H1 (cell line): ENCODE results near the gene PMEPA1. TPM values are rescaled to one million over a fixed set of nuclear protein-coding genes. Genes with fewer than 3 reads are reported as not detected.

Experiments used
- CTCF ChIA-PET: fragments of 300-600 bp; sonication (Branson Sonifier 250); formaldehyde crosslinking; loops from one replicate; lab custom pipeline; 2021; ENCODE audit not compliant: partially characterized antibody; lab: Charles Lee
- POLR2A ChIA-PET: fragments of 300-600 bp; sonication (Branson Sonifier 250); formaldehyde crosslinking; loops from one replicate; lab custom pipeline; 2021; ENCODE audit warnings: inconsistent platforms; ENCODE audit not compliant: partially characterized antibody; lab: Charles Lee
- DNase-seq, 2 experiments: peaks; one replicate each; pipeline versions ENCODE4 v3.0.0 to v3.0.0-alpha.2; 2010 to 2022; ENCODE audit warnings: low spot score in 2 of 2, low read depth in 1 of 2, mixed read lengths in 1 of 2
- FAIRE-seq: peaks from 2 replicates; lab custom pipeline; 2011; peaks lifted over from hg19 to GRCh38; lab: Jason Lieb, UNC
- H2AFZ ChIP-seq: 2 replicates; pipeline ENCODE4 v1.8.1; 2012; ENCODE audit warnings: low read length, inconsistent platforms
- H2AK5ac ChIP-seq: 2 replicates; pipeline ENCODE4 v1.6.1; 2013; ENCODE audit warnings: low read depth, low read length
- H2BK120ac ChIP-seq: replicated peaks from 2 replicates; pipeline ENCODE3; 2013; ENCODE audit warnings: low read depth, low read length, inconsistent platforms
- H2BK12ac ChIP-seq: 2 replicates; pipeline ENCODE4 v1.6.1; 2013; ENCODE audit warnings: low read depth, low read length
- H2BK15ac ChIP-seq: 2 replicates; pipeline ENCODE4 v1.6.1; 2013; ENCODE audit warnings: low read length
- H2BK20ac ChIP-seq: 2 replicates; pipeline ENCODE4 v1.6.1; 2013; ENCODE audit warnings: low read length
- H2BK5ac ChIP-seq: 2 replicates; pipeline ENCODE4 v1.6.1; 2013; ENCODE audit warnings: low read depth, low read length
- H3K14ac ChIP-seq: 2 replicates; pipeline ENCODE4 v1.6.1; 2013; ENCODE audit warnings: inconsistent platforms; ENCODE audit not compliant: insufficient read length
- H3K18ac ChIP-seq: 2 replicates; pipeline ENCODE4 v1.6.1; 2013; ENCODE audit warnings: low read length; ENCODE audit errors: extremely low read depth
- H3K23ac ChIP-seq: 2 replicates; pipeline ENCODE4 v1.6.1; 2013; ENCODE audit warnings: inconsistent platforms; ENCODE audit not compliant: insufficient read length
- H3K23me2 ChIP-seq: 2 replicates; pipeline ENCODE4 v1.6.1; 2013; ENCODE audit warnings: low read depth, low read length
- H3K27ac ChIP-seq: 2 replicates; pipeline ENCODE4 v1.6.1; 2011; ENCODE audit warnings: low read depth, low read length, inconsistent platforms
- H3K27me3 ChIP-seq, 4 experiments: replicated peaks in 1 of 4; 1 replicate in 1 of 4; 2 replicates in 3 of 4; pipeline versions ENCODE4 v1.6.1 to v1.8.1; 2011 to 2013; ENCODE audit warnings: low read length in 3 of 4, mild to moderate bottlenecking in 3 of 4, inconsistent platforms in 2 of 4, mixed read lengths in 2 of 4, moderate library complexity in 1 of 4; ENCODE audit not compliant: control insufficient read depth in 3 of 4, insufficient read depth in 3 of 4; ENCODE audit errors: extremely low read depth in 1 of 4
- H3K36me3 ChIP-seq, 4 experiments: 2 replicates each; pipeline versions ENCODE4 v1.6.1 to v1.8.1; 2011 to 2013; ENCODE audit warnings: mild to moderate bottlenecking in 4 of 4, low read length in 3 of 4, moderate library complexity in 2 of 4, control low read depth in 1 of 4, inconsistent platforms in 1 of 4; ENCODE audit not compliant: insufficient read depth in 4 of 4, control insufficient read depth in 2 of 4
- H3K4ac ChIP-seq: replicated peaks from 2 replicates; pipeline ENCODE3; 2013; ENCODE audit warnings: low read length, low read depth, mixed read lengths, inconsistent platforms; ENCODE audit not compliant: insufficient read length
- H3K4me1 ChIP-seq, 4 experiments: replicated peaks in 1 of 4; 1 replicate in 1 of 4; 2 replicates in 3 of 4; pipeline versions ENCODE4 v1.6.1 to v1.8.1; 2011 to 2013; ENCODE audit warnings: low read length in 3 of 4, inconsistent platforms in 2 of 4, mixed read lengths in 1 of 4; ENCODE audit not compliant: insufficient read depth in 4 of 4, control insufficient read depth in 3 of 4
- H3K4me2 ChIP-seq, 2 experiments: 2 replicates each; pipeline versions ENCODE4 v1.6.1 to v1.8.1; 2011 to 2013; ENCODE audit warnings: low read depth in 2 of 2, low read length in 2 of 2, control low read depth in 1 of 2, inconsistent platforms in 1 of 2, mild to moderate bottlenecking in 1 of 2; ENCODE audit not compliant: insufficient read depth in 1 of 2
- H3K4me3 ChIP-seq, 4 experiments: fragments of 200-600, 300-600 bp in 1 of 4; sonication (generic), shearing (Covaris generic), sonication (Bioruptor Twin) in 1 of 4; 2 replicates each; pipeline versions ENCODE4 v1.5.1 to v1.8.1; 2011 to 2016; ENCODE audit warnings: low read length in 4 of 4, low read depth in 3 of 4, control low read depth in 2 of 4, inconsistent platforms in 2 of 4, mild to moderate bottlenecking in 2 of 4, mixed read lengths in 1 of 4, moderate library complexity in 1 of 4; ENCODE audit not compliant: insufficient read depth in 2 of 4; ENCODE audit errors: extremely low read depth in 1 of 4
- H3K56ac ChIP-seq: replicated peaks from 2 replicates; pipeline ENCODE3; 2013; ENCODE audit warnings: low read depth, mild to moderate bottlenecking, mixed read lengths, low read length, inconsistent platforms; ENCODE audit not compliant: insufficient read length
- H3K79me1 ChIP-seq: 2 replicates; pipeline ENCODE4 v1.6.1; 2013; ENCODE audit warnings: low read depth, low read length, control low read depth
- H3K79me2 ChIP-seq, 2 experiments: 2 replicates each; pipeline versions ENCODE4 v1.6.1 to v1.8.1; 2012 to 2013; ENCODE audit warnings: low read length in 2 of 2, mild to moderate bottlenecking in 2 of 2, inconsistent platforms in 1 of 2; ENCODE audit not compliant: insufficient read depth in 2 of 2, control insufficient read depth in 1 of 2
- H3K9ac ChIP-seq, 4 experiments: replicated peaks in 1 of 4; 1 replicate in 1 of 4; 2 replicates in 3 of 4; pipeline versions ENCODE4 v1.6.1 to v1.8.1; 2011 to 2013; ENCODE audit warnings: low read depth in 3 of 4, low read length in 3 of 4, control low read depth in 2 of 4, mild to moderate bottlenecking in 2 of 4, moderate library complexity in 2 of 4, inconsistent platforms in 1 of 4; ENCODE audit errors: extremely low read depth in 1 of 4
- H3K9me3 ChIP-seq, 2 experiments: 2 replicates each; pipeline versions ENCODE4 v1.6.1 to v1.8.1; 2012 to 2013; ENCODE audit warnings: mild to moderate bottlenecking in 2 of 2, moderate library complexity in 2 of 2, control low read depth in 1 of 2, inconsistent platforms in 1 of 2, low read depth in 1 of 2, low read length in 1 of 2, mixed read lengths in 1 of 2; ENCODE audit not compliant: insufficient read depth in 2 of 2
- H4K20me1 ChIP-seq, 2 experiments: replicated peaks in 1 of 2; 2 replicates each; pipeline versions ENCODE3 to v1.8.1; 2011 to 2013; ENCODE audit warnings: inconsistent platforms in 2 of 2, low read length in 2 of 2, mild to moderate bottlenecking in 1 of 2; ENCODE audit not compliant: insufficient read depth in 2 of 2, control insufficient read depth in 1 of 2
- H4K5ac ChIP-seq: 2 replicates; pipeline ENCODE4 v1.6.1; 2013; ENCODE audit warnings: low read length, low read depth, mixed read lengths, inconsistent platforms; ENCODE audit not compliant: insufficient read length
- H4K8ac ChIP-seq: 2 replicates; pipeline ENCODE4 v1.8.0; 2013; ENCODE audit warnings: mild to moderate bottlenecking, moderate library complexity, low read length, inconsistent platforms; ENCODE audit not compliant: insufficient read depth; ENCODE audit errors: extremely low read depth
- H4K91ac ChIP-seq: replicated peaks from 2 replicates; pipeline ENCODE3; 2013; ENCODE audit warnings: low read length, mixed read lengths, inconsistent platforms; ENCODE audit not compliant: insufficient read length
- CHD1 ChIP-seq: IDR thresholded peaks from 2 replicates; pipeline ENCODE4 v1.6.1; 2012; ENCODE audit warnings: low read depth, low read length, improper control_type of control experiment
- CHD2 ChIP-seq: IDR thresholded peaks from 2 replicates; pipeline ENCODE4 v1.6.1; 2012; ENCODE audit warnings: low read length, improper control_type of control experiment
- E2F6 ChIP-seq: IDR thresholded peaks from 2 replicates; pipeline ENCODE4 v1.6.1; 2012; ENCODE audit warnings: inconsistent platforms
- FOSL1 ChIP-seq: IDR thresholded peaks from 2 replicates; pipeline ENCODE4 v1.6.1; 2011; ENCODE audit warnings: mild to moderate bottlenecking, low read depth, low read length, moderate library complexity; ENCODE audit not compliant: insufficient read depth
- KDM4A ChIP-seq: IDR thresholded peaks from one replicate; pipeline ENCODE4 v1.7.1; 2012; ENCODE audit warnings: low read depth, mild to moderate bottlenecking, moderate library complexity, low read length, inconsistent platforms; ENCODE audit not compliant: severe bottlenecking
- MAFK ChIP-seq: IDR thresholded peaks from 2 replicates; pipeline ENCODE4 v1.6.1; 2012; ENCODE audit warnings: low read depth, mild to moderate bottlenecking, improper control_type of control experiment, low read length
- NRF1 ChIP-seq: IDR thresholded peaks from 2 replicates; pipeline ENCODE4 v1.6.1; 2011; ENCODE audit warnings: mild to moderate bottlenecking, low read depth, low read length, improper control_type of control experiment
- POU5F1 ChIP-seq: IDR thresholded peaks from 2 replicates; pipeline ENCODE4 v1.6.1; 2011; ENCODE audit warnings: low read depth, mild to moderate bottlenecking, low read length, moderate library complexity
- TAF1 ChIP-seq: IDR thresholded peaks from 2 replicates; pipeline ENCODE4 v1.6.1; 2011; ENCODE audit warnings: mild to moderate bottlenecking, low read depth, low read length
- TBP ChIP-seq: IDR thresholded peaks from 2 replicates; pipeline ENCODE4 v1.6.1; 2011; ENCODE audit warnings: low read depth, low read length, improper control_type of control experiment
- YY1 ChIP-seq: IDR thresholded peaks from 2 replicates; pipeline ENCODE4 v1.6.1; 2011; ENCODE audit warnings: low read depth, mild to moderate bottlenecking, low read length
- WGBS, 2 experiments: shearing (Covaris generic) in 1 of 2; methylation state at CpG; one replicate each; pipeline versions ENCODE4 v1.1.6 to v1.1.7; 2013 to 2015; ENCODE audit warnings: low lambda C conversion rate in 2 of 2, mixed read lengths in 2 of 2, inconsistent platforms in 1 of 2, low coverage in 1 of 2, missing lambda C conversion rate in 1 of 2; ENCODE audit not compliant: insufficient replicate concordance in 2 of 2, insufficient coverage in 1 of 2, insufficient read length in 1 of 2; ENCODE audit errors: extremely low coverage in 1 of 2, missing lambda C conversion rate in 1 of 2; 5-methylcytosine and 5-hydroxymethylcytosine counted together
- polyA plus RNA-seq, 7 experiments: library from polyadenylated mRNA; depleted of rRNA in 3 of 7; stranded (reverse) in 5 of 7; unstranded in 2 of 7; fragments of >200 nt in 5 of 7; fragments of 200-250 nt in 2 of 7; gene quantifications; 1 replicate in 5 of 7; 2 replicates in 1 of 7; 4 replicates in 1 of 7; pipeline versions ENCODE4 v1.2.1 to v1.2.3, GENCODE V29; 2011 to 2013; ENCODE audit warnings: missing spikeins in 2 of 7, mixed read lengths in 2 of 7
- total RNA-seq: library from RNA; stranded (reverse); fragmentation: NEBNext Ultra II Directional; extraction: Animal tissue kit (Norgen Biotek cat#: 25700); gene quantifications from 2 replicates; pipeline ENCODE4 v1.2.1, GENCODE V29; 2021

Gene PMEPA1
- total and polyA plus RNA-seq, 2 of the 8 experiments (the other 6 are each of a cell fraction or from before 2014, with no cell fraction given), result 12.7 to 20.5 TPM

- Histone ChIP-seq H3K27ac (no peak overlapping the region), H3K4me1 (peaks cover 17 to 54% (median 23%) of the 10 kb centered on the region in 4 experiments)
These were observed 29.6 kb downstream of the PMEPA1 start for GRCh38 chr20:57680131-57680716.

More at GRCh38 chr20:57680131-57680716, 29.6 kb downstream of the PMEPA1 start:
- Histone ChIP-seq H3K9me3 (no peaks in the 10 kb centered on the region), H2BK20ac (no peak overlapping the region), H3K9ac (no peak overlapping the region), H4K8ac (no peak overlapping the region), H4K5ac (no peak overlapping the region), H3K23ac (no peak overlapping the region), H3K4me3 (no peak overlapping the region), H3K18ac (no peak overlapping the region), H3K79me2 (peaks cover 4 to 71% of the 10 kb centered on the region in 2 experiments; a peak in 3 of 4 replicates), H3K56ac (no peak overlapping the region), H2AFZ (no peak overlapping the region), H3K4me2 (no peak overlapping the region), H4K20me1 (peaks cover 15 to 22% of the 10 kb centered on the region in 2 experiments), H3K79me1 (peaks cover 38% of the 10 kb centered on the region), H2BK12ac (no peak overlapping the region), H4K91ac (no peak overlapping the region), H3K4ac (no peak overlapping the region), H2BK5ac (no peak overlapping the region), H2BK15ac (0 out of 2 replicates have a peak overlapping the region, but pooled peaks have one; percentile 53), H3K23me2 (no peaks in the 10 kb centered on the region), H3K14ac (no peak overlapping the region), H3K27me3 (no peaks in the 10 kb centered on the region), H3K36me3 (no peaks in the 10 kb centered on the region), H2BK120ac (no peak overlapping the region), H2AK5ac (no peak overlapping the region)
- FAIRE-seq (no peak), DNase-seq (no peak)
- CTCF ChIA-PET, result interaction anchor here (2.2 to 5.0 kb wide), 2 partner anchors 13 to 26 kb away, joined by 13 to 28 read pairs; no protein-coding TSS in a partner anchor
- 78% methylated on average over 12 of the region's 12 CpGs; no CpG with 5 or more reads in 1 of the 2 experiments for WGBS, 2 experiments
- POLR2A ChIA-PET, result interaction anchor here (1.2 kb wide), 1 partner anchor 14 kb away, joined by 3 read pairs; no protein-coding TSS in a partner anchor
- no peak for TF ChIP-seq NRF1
- TF ChIP-seq YY1, result no peak
- no peak for TF ChIP-seq E2F6
- no peak for TF ChIP-seq FOSL1
- TF ChIP-seq KDM4A, result no peak
- no peak for TF ChIP-seq MAFK
- TF ChIP-seq CHD1, result no peak
- no peak for TF ChIP-seq CHD2
- no peak for TF ChIP-seq POU5F1
- no peak for TF ChIP-seq TAF1
- no peak for TF ChIP-seq TBP
